Camera-type eye (tissue), 1 donor: ENCODE data around the gene FHL5. TPM values are rescaled to one million over a fixed set of nuclear protein-coding genes. Genes with fewer than 3 reads are reported as not detected.

Experiments
- total RNA-seq: library from RNA; depleted of rRNA; stranded (reverse); fragments of >200 nt; gene quantifications from one replicate; pipeline ENCODE4 v1.2.3, GENCODE V29; 2014

FHL5 gene, protein sequence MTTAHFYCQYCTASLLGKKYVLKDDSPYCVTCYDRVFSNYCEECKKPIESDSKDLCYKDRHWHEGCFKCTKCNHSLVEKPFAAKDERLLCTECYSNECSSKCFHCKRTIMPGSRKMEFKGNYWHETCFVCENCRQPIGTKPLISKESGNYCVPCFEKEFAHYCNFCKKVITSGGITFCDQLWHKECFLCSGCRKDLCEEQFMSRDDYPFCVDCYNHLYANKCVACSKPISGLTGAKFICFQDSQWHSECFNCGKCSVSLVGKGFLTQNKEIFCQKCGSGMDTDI
- 0.60 TPM for total RNA-seq

DNA sequence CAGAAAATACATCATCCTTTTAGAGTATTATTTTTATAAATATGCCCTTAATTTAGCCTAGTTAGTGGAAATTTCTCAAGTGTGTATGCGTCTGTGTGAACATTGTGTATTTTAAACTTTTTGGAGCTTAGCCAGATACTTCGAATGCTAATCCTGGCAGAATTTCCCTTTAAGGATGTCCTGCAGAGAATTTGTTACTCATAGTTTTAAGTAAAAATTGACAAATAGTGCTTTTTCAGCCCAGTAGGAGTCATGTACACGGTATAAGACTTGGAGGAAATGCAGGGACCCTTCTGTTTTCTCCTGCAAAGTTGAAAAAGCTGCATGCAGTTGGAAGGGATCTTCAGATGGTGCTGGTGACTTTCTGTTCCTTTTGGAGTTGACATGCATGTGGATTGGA lies at the start of gene FHL5:
TSS of gene FHL5 (plus strand) at position 243 of the 400 bp plus-strand sequence. CDS start 40,486 bp downstream, outside the sequence.

DNA sequence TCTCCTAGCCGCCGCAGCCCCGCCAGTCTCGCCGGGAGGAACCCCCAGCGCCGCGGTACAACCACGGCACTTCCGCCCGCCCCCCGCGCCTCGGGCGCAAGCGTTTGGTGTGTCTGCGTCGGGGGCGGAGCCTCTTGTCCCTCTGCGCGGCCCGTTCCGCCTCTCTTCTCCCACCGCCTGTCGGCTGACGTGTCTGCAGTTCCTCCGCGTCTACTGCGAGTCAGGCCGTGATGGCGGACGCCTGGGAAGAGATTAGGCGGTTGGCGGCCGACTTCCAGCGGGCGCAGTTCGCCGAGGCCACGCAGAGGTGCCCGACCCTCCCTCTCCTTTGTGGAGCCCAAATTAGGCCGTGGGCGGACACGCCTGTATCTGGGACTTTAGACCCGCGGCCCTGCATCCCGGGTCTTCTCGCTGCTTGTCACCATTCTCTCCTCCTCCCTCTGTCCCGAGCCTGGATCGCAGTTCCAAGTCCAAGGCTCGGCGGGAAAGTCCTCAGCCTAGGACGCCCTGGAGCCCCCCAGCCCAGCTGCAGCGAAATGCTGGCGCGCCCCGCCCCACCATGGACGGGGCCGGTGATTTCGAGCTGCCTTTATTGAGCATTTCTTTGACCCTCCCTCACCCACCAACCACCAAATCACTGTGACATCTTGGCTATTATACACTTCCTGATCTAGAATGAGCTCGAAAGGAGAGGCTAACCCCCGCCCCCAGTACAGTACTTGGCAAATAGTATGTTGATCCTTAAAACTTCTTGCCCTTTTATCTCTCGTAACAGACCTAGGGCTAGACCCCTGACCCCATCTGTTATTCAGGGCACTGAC lies 41.1 kb upstream of the FHL5 start, which contains the start of gene UFL1:
TSS of gene UFL1 (plus strand) at position 163 of the 821 bp plus-strand sequence. CDS start at position 231, 68 bp downstream.

Other genes starting within 250 kb of the FHL5 start
- 43.0 TPM for gene UFL1, start 41.3 kb upstream of the FHL5 start, total RNA-seq